Thoracic aorta (tissue), 2 donors: ENCODE measurements around the gene ZNF219. TPM values are rescaled to one million over a fixed set of nuclear protein-coding genes. Genes with fewer than 3 reads are reported as not detected.

Experiments used
- ATAC-seq: fragments of 150-250 bp; one replicate; pipeline ENCODE4 v1.8.0; 2017; ENCODE audit warnings: low read depth; ENCODE audit not compliant: insufficient number of reproducible peaks, low FRiP score
- DNase-seq: peaks from one replicate; pipeline ENCODE4 v3.0.0-alpha.2; 2020; ENCODE audit warnings: low spot score
- H3K27ac ChIP-seq, 2 donors: fragments of 200-600 bp; sonication (generic); 1 replicate in 1 of 2; 2 replicates in 1 of 2; pipeline ENCODE4 v1.5.1; 2016; ENCODE audit warnings: mild to moderate bottlenecking in 2 of 2, moderate library complexity in 2 of 2
- H3K27me3 ChIP-seq: fragments of 200-600 bp; sonication (generic); replicated peaks from 2 replicates; pipeline ENCODE4 v1.6.0; 2016; ENCODE audit warnings: mild to moderate bottlenecking; ENCODE audit not compliant: insufficient read depth
- H3K36me3 ChIP-seq: fragments of 200-600 bp; sonication (generic); one replicate; pipeline ENCODE4 v1.5.1; 2016
- H3K4me1 ChIP-seq, 2 donors: fragments of 200-600 bp; sonication (generic); 1 replicate in 1 of 2; 2 replicates in 1 of 2; pipeline versions ENCODE4 v1.5.1 to v1.6.0; 2016; ENCODE audit warnings: low read depth in 2 of 2, mild to moderate bottlenecking in 1 of 2; ENCODE audit not compliant: control insufficient read depth in 1 of 2
- H3K4me3 ChIP-seq: fragments of 200-600 bp; sonication (generic); 2 replicates; pipeline ENCODE4 v1.5.1; 2016; ENCODE audit warnings: mild to moderate bottlenecking
- H3K9me3 ChIP-seq: fragments of 200-600 bp; sonication (generic); 2 replicates; pipeline ENCODE4 v1.5.1; 2016
- total RNA-seq, 2 donors: library from RNA; depleted of rRNA; stranded (reverse); fragments of >200 nt; gene quantifications; one replicate each; pipeline versions ENCODE4 v1.1.0 to v1.2.3, GENCODE V29; 2016
- TF ChIP-seq, protein P1 (sequence below): fragments of 200-600 bp; sonication (generic); IDR thresholded peaks from one replicate; pipeline ENCODE4 v1.5.1; 2019; ENCODE audit warnings: antibody characterized with exemption

ZNF219 gene
- total RNA-seq, 2 donors from 2014 or later = 34.7 to 74.2 TPM

DNA sequence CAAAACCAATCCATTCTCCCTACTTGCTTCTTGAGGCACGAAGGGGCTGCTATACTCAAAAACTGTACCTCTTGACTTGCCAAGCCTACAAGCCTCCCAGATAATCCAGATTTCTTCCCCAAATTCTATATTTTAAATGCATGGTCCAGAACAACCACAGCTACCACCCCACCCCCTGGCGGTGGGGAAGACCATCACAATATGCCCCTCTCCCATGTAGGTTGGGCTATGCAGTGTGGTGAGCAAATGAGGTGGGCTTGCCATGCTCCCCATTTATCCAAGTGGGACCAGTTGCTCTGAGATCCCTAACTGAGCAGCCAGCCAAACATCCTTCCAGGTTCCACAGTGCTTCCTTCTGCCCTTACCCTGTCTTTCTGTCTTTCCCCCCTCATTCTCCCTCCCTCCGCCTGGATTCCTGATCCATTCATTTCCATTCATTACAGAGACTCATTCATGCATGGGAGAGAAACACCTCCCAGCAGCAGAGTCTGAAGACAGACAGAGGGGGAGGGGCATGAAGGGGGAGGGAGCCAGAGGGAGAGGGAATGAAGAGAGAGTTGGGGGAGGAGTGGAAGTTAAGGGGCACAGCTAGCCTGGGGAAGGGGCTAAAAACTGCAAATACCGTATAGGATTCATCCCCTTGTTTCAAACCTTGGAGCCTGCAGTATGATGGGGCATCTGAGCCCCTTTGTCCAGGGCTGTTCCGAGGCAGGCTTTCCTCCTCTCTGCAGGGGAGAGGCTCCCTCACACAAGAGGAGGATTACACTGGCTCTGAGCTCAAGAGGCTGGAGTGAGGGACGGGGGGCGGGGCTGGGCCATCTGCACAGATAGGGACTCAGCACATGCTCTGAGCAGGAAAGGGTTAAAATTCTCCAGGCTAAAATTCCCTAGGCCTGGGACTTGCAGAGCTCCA is 4.4 kb downstream of the ZNF219 start:
- TF ChIP-seq, protein P1, sequence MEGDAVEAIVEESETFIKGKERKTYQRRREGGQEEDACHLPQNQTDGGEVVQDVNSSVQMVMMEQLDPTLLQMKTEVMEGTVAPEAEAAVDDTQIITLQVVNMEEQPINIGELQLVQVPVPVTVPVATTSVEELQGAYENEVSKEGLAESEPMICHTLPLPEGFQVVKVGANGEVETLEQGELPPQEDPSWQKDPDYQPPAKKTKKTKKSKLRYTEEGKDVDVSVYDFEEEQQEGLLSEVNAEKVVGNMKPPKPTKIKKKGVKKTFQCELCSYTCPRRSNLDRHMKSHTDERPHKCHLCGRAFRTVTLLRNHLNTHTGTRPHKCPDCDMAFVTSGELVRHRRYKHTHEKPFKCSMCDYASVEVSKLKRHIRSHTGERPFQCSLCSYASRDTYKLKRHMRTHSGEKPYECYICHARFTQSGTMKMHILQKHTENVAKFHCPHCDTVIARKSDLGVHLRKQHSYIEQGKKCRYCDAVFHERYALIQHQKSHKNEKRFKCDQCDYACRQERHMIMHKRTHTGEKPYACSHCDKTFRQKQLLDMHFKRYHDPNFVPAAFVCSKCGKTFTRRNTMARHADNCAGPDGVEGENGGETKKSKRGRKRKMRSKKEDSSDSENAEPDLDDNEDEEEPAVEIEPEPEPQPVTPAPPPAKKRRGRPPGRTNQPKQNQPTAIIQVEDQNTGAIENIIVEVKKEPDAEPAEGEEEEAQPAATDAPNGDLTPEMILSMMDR = no peak
- peaks cover under 1 to 15% of the 10 kb centered on the region in 2 donors for H3K4me1 ChIP-seq
- no peak for DNase-seq
- H3K27ac ChIP-seq = no peak overlapping the region
- H3K4me3 ChIP-seq = no peak overlapping the region
- H3K36me3 ChIP-seq = peaks cover 14% of the 10 kb centered on the region
- ATAC-seq = no peak
- H3K27me3 ChIP-seq = no peaks in the 10 kb centered on the region
- H3K9me3 ChIP-seq = no peaks in the 10 kb centered on the region

DNA sequence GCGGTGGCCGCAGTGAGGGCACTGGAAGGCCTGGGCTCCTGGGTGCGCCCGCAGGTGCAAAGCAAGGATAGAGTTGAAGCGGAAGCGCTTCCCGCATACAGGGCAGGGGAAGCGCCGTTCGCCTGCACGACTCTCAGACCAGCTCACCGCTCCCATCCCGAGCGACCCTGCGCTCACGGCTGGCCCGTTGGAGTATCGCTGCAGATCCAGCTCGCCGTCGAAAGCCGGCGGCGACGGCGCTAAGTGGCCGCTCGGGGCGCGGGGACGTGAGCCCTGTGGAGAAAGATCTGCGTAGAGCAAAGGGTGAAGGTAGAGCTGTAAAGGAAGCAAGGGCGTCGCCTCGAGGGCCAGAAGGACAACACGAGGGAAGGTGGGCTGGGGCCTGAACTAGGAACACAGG is 5.4 kb downstream of the ZNF219 start:
- Histone ChIP-seq H3K4me3 (no peak overlapping the region), H3K36me3 (peaks cover 20% of the 10 kb centered on the region), H3K27ac (no peak overlapping the region), H3K27me3 (no peaks in the 10 kb centered on the region), H3K9me3 (no peaks in the 10 kb centered on the region), H3K4me1 (peaks cover 0 to 12% of the 10 kb centered on the region in 2 donors)
- DNase-seq = no peak
- TF ChIP-seq, protein P1 = no peak
- no peak for ATAC-seq

DNA sequence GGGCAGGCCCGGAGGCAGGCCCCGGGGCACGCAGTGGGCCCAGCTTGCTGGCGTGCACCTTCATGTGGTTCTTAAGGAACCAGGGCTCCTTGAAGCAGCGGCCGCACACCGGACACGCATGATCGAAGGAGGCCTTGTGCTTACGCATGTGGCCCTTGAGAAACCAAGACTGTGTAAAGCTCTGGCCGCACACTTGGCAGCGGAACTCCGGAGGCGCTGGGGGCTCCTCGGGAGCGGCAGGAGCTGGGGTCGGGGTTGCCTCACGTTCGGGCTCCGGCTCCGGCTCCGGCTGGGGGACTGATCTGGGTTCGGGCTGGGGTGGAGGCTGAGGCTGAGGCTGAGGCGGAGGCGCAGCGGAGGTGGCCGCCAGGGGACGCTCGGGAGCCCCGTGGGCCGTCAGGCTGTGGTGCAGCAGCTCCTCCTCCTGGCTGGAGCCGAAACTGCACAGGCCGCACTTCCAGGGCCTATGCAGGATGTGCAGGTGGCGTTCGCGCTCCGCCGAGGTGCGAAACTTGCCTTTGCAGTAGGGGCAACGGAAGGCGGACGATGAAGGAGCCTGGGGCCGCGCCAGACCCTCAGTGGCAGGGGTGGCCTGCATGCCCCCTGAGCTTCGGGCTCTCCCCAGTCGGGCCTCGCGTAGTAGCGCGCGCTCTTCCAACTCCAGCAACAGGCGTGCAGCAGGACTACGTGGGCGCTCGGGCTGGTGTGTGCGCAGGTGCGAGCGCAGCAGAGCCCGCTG is 6.0 kb downstream of the ZNF219 start:
- Histone ChIP-seq H3K4me1 (peaks cover 0 to 9% of the 10 kb centered on the region in 2 donors), H3K27me3 (no peaks in the 10 kb centered on the region), H3K4me3 (no peak overlapping the region), H3K36me3 (peaks cover 20% of the 10 kb centered on the region), H3K27ac (no peak overlapping the region), H3K9me3 (no peaks in the 10 kb centered on the region)
- DNase-seq (no peak), ATAC-seq (peak; percentile 18)
- TF ChIP-seq, protein P1 = peak; percentile 100

DNA sequence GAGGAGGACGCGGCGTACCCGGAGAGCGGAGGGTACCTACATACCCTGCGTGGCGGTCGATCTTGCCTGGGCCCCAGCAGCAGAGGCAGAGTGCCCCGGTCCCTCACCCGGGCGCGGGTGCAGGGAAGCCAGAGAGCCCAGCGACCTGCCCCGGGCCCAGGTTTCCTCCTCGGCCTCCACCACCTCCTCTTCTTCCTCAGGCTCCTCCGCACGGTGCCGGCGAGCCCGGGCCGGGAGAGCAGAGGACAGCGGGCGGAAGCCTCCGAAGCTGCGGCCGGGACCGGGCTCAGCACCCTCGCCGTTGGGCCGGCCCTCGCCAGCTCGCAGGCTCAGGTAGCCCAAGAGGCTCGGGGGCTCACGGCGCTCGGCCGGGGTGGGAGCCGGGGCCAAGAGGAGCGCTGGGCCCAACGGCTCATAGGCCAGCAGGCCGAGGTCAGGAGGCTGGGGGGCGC is 6.6 kb downstream of the ZNF219 start:
- ATAC-seq (no peak), DNase-seq (no peak)
- Histone ChIP-seq H3K9me3 (no peaks in the 10 kb centered on the region), H3K27ac (no peak overlapping the region), H3K27me3 (no peaks in the 10 kb centered on the region), H3K4me3 (no peak overlapping the region), H3K36me3 (peaks cover 20% of the 10 kb centered on the region), H3K4me1 (peaks cover 0 to 4% of the 10 kb centered on the region in 2 donors)
- TF ChIP-seq, protein P1 = no peak
